SK-N-SH (cell line): ENCODE measurements around the gene WDR17.

Experiments used
- CTCF ChIP-seq: fragments of 200-600 bp; sonication (generic); IDR thresholded peaks from 2 replicates; pipeline ENCODE4 v1.6.1; 2017; ENCODE audit warnings: antibody characterized with exemption, mild to moderate bottlenecking, moderate library complexity
- EP300 ChIP-seq, 2 experiments: IDR thresholded peaks; 2 replicates each; pipeline versions ENCODE4 v1.4.0 to v1.6.1; 2012; ENCODE audit warnings: borderline replicate concordance in 1 of 2, low read depth in 1 of 2, low read length in 1 of 2
- GABPA ChIP-seq: IDR thresholded peaks from 2 replicates; pipeline ENCODE4 v1.4.0; 2012; ENCODE audit warnings: low read depth, mild to moderate bottlenecking
- MAX ChIP-seq: IDR thresholded peaks from 2 replicates; pipeline ENCODE4 v1.4.0; 2012; ENCODE audit warnings: low read depth
- MXI1 ChIP-seq: IDR thresholded peaks from 2 replicates; pipeline ENCODE4 v1.6.1; 2012; ENCODE audit warnings: mild to moderate bottlenecking, low read depth, low read length, improper control_type of control experiment
- POLR2AphosphoS5 ChIP-seq: IDR thresholded peaks from 2 replicates; pipeline ENCODE4 v1.6.1; 2012; ENCODE audit warnings: low read depth, low read length
- REST ChIP-seq: IDR thresholded peaks from 2 replicates; pipeline ENCODE4 v1.6.1; 2012; ENCODE audit warnings: mild to moderate bottlenecking, low read depth, low read length, moderate library complexity
- USF1 ChIP-seq: IDR thresholded peaks from 2 replicates; pipeline ENCODE4 v1.4.0; 2012; ENCODE audit warnings: low read depth, borderline replicate concordance

- no peak for TF ChIP-seq CTCF
- no peak for TF ChIP-seq POLR2AphosphoS5
- TF ChIP-seq MXI1: no peak
- no peak for TF ChIP-seq REST
- TF ChIP-seq EP300 (IDR thresholded peaks at IDR 0.05; ENCODE audit: borderline replicate concordance in 1 of 2, low read depth in 1 of 2, low read length in 1 of 2): no peak
- TF ChIP-seq GABPA: no peak
- no peak for TF ChIP-seq USF1
- TF ChIP-seq MAX: no peak
Observed at GRCh38 chr4:176016601-176017000, 49.0 kb upstream of the WDR17 start.
